ENCODE results near the gene RPL39L.
"Not testable (repeated sequence)": the region's sequence is repeated elsewhere in the genome, so short reads cannot be mapped to it uniquely, and the experiment has no call there.

The RPL39L gene

GRCh38 chr3:187150599-187150998, 11.3 kb upstream of the RPL39L start:
- DNase-seq (ENCODE audit: low read depth), result peak; percentile 49
- no peak overlapping the region for H3K4me3 ChIP-seq (ENCODE audit: low read depth, low read length)
- TF ChIP-seq CTCF (IDR thresholded peaks at IDR 0.05; ENCODE audit: low read depth, low read length), result peak; percentile 37
- TF ChIP-seq MYC (IDR thresholded peaks at IDR 0.05; ENCODE audit: low read depth, low read length), result no peak

GRCh38 chr3:187150186-187150585, 10.9 kb upstream of the RPL39L start:
- H3K4me3 ChIP-seq (ENCODE audit: low read depth, low read length), result no peak overlapping the region
- DNase-seq (ENCODE audit: low read depth), result no peak
- TF ChIP-seq MAX (IDR thresholded peaks at IDR 0.05; ENCODE audit: low read depth, low read length) (no peak), MYC (IDR thresholded peaks at IDR 0.05; ENCODE audit: low read depth, low read length) (no peak)

GRCh38 chr3:187146389-187146788, 7.1 kb upstream of the RPL39L start:
- TF ChIP-seq MYC (IDR thresholded peaks at IDR 0.05; ENCODE audit: low read depth, low read length), result no peak
- TF ChIP-seq CTCF (IDR thresholded peaks at IDR 0.05; ENCODE audit: low read depth, low read length), result no peak
- TF ChIP-seq MAX (IDR thresholded peaks at IDR 0.05; ENCODE audit: low read depth, low read length), result no peak
- TF ChIP-seq POLR2A (IDR thresholded peaks at IDR 0.05; ENCODE audit: extremely low read depth, insufficient read length), result no peak
- H3K4me3 ChIP-seq (ENCODE audit: low read depth, low read length), result no peak overlapping the region
- DNase-seq (ENCODE audit: low read depth), result no peak

- no peak for TF ChIP-seq MYC (IDR thresholded peaks at IDR 0.05; ENCODE audit: low read depth, low read length)
- DNase-seq (ENCODE audit: low read depth), result no peak
- no peak overlapping the region for H3K4me3 ChIP-seq (ENCODE audit: low read depth, low read length)
Measured at GRCh38 chr3:187145149-187145895, 6.0 kb upstream of the RPL39L start.

GRCh38 chr3:187139895-187140253, 578 bp upstream of the RPL39L start:
- H3K4me3 ChIP-seq (ENCODE audit: low read depth, low read length), result peak overlapping the region; percentile 71
- no peak for DNase-seq (ENCODE audit: low read depth)
- TF ChIP-seq MYC (IDR thresholded peaks at IDR 0.05; ENCODE audit: low read depth, low read length) (no peak), MAX (IDR thresholded peaks at IDR 0.05; ENCODE audit: low read depth, low read length) (no peak), CTCF (IDR thresholded peaks at IDR 0.05; ENCODE audit: low read depth, low read length) (no peak), POLR2A (IDR thresholded peaks at IDR 0.05; ENCODE audit: extremely low read depth, insufficient read length) (no peak)

- TF ChIP-seq MAX (IDR thresholded peaks at IDR 0.05; ENCODE audit: low read depth, low read length), result no peak
- TF ChIP-seq POLR2A (IDR thresholded peaks at IDR 0.05; ENCODE audit: extremely low read depth, insufficient read length), result no peak
- TF ChIP-seq CTCF (IDR thresholded peaks at IDR 0.05; ENCODE audit: low read depth, low read length), result no peak
- no peak for TF ChIP-seq MYC (IDR thresholded peaks at IDR 0.05; ENCODE audit: low read depth, low read length)
- H3K4me3 ChIP-seq (ENCODE audit: low read depth, low read length), result no peak overlapping the region
- peak; percentile 60 for DNase-seq (ENCODE audit: low read depth)
Measured at GRCh38 chr3:187136936-187137335, 2.4 kb downstream of the RPL39L start.

- TF ChIP-seq MYC (IDR thresholded peaks at IDR 0.05; ENCODE audit: low read depth, low read length) (no peak), POLR2A (IDR thresholded peaks at IDR 0.05; ENCODE audit: extremely low read depth, insufficient read length) (no peak), MAX (IDR thresholded peaks at IDR 0.05; ENCODE audit: low read depth, low read length) (no peak), CTCF (IDR thresholded peaks at IDR 0.05; ENCODE audit: low read depth, low read length) (no peak)
Measured at GRCh38 chr3:187136337-187136736, 3.0 kb downstream of the RPL39L start.

GRCh38 chr3:187135172-187135690, 4.1 kb downstream of the RPL39L start:
- DNase-seq (ENCODE audit: low read depth); H3K4me3 ChIP-seq (ENCODE audit: low read depth, low read length): not testable (repeated sequence)

More at GRCh38 chr3:187136337-187136736, 3.0 kb downstream of the RPL39L start:
- DNase-seq (ENCODE audit: low read depth), result no peak
- H3K4me3 ChIP-seq (ENCODE audit: low read depth, low read length), result no peak overlapping the region

GRCh38 chr3:187133181-187133580, 6.1 kb downstream of the RPL39L start:
- H3K4me3 ChIP-seq (ENCODE audit: low read depth, low read length); DNase-seq (ENCODE audit: low read depth): not testable (repeated sequence)
